H1 (cell line): ENCODE measurements around the gene UGT1A6. TPM values are rescaled to one million over a fixed set of nuclear protein-coding genes. Genes with fewer than 3 reads are reported as not detected.

Experiments used
- ASH2L ChIP-seq: fragments of 200-600, 300-600 bp; sonication (generic); IDR thresholded peaks from one replicate; pipeline ENCODE4 v1.7.1; 2017; ENCODE audit warnings: low read length
- CHD2 ChIP-seq: IDR thresholded peaks from 2 replicates; pipeline ENCODE4 v1.6.1; 2012; ENCODE audit warnings: low read length, improper control_type of control experiment
- CHD7 ChIP-seq: fragments of 300-600 bp; sonication (generic); IDR thresholded peaks from 2 replicates; pipeline ENCODE4 v1.7.1; 2012; ENCODE audit warnings: low read length, moderate library complexity, mild to moderate bottlenecking, inconsistent platforms; ENCODE audit not compliant: insufficient replicate concordance
- CREB1 ChIP-seq: IDR thresholded peaks from 2 replicates; pipeline ENCODE4 v1.6.1; 2012; ENCODE audit warnings: inconsistent platforms
- EP300 ChIP-seq, 2 experiments: IDR thresholded peaks; 1 replicate in 1 of 2; 2 replicates in 1 of 2; pipeline ENCODE4 v1.6.1; 2011 to 2012; ENCODE audit warnings: low read depth in 2 of 2, low read length in 2 of 2, mild to moderate bottlenecking in 2 of 2, borderline replicate concordance in 1 of 2, inconsistent platforms in 1 of 2, moderate library complexity in 1 of 2
- POU5F1 ChIP-seq: IDR thresholded peaks from 2 replicates; pipeline ENCODE4 v1.6.1; 2011; ENCODE audit warnings: low read depth, mild to moderate bottlenecking, low read length, moderate library complexity
- RNF2 ChIP-seq: fragments of 200-900, 300-1000 bp; sonication (generic); IDR thresholded peaks from 2 replicates; pipeline ENCODE4 v1.7.1; 2016; ENCODE audit warnings: borderline replicate concordance, low read depth, mild to moderate bottlenecking, antibody characterized with exemption, low read length; ENCODE audit not compliant: poor library complexity, severe bottlenecking; ENCODE audit errors: missing control alignments
- SIRT6 ChIP-seq: IDR thresholded peaks from one replicate; pipeline ENCODE4 v1.7.1; 2012; ENCODE audit warnings: low read length, inconsistent platforms
- SP1 ChIP-seq: IDR thresholded peaks from 2 replicates; pipeline ENCODE4 v1.6.1; 2011; ENCODE audit warnings: low read depth, low read length
- SP4 ChIP-seq: IDR thresholded peaks from 2 replicates; pipeline ENCODE4 v1.6.1; 2012; ENCODE audit warnings: low read length, inconsistent platforms
- polyA plus RNA-seq, 7 experiments: library from polyadenylated mRNA; depleted of rRNA in 3 of 7; stranded (reverse) in 5 of 7; unstranded in 2 of 7; fragments of >200 nt in 5 of 7; fragments of 200-250 nt in 2 of 7; gene quantifications; 1 replicate in 5 of 7; 2 replicates in 1 of 7; 4 replicates in 1 of 7; pipeline versions ENCODE4 v1.2.1 to v1.2.3, GENCODE V29; 2011 to 2013; ENCODE audit warnings: missing spikeins in 2 of 7, mixed read lengths in 2 of 7
- total RNA-seq: library from RNA; stranded (reverse); fragmentation: NEBNext Ultra II Directional; extraction: Animal tissue kit (Norgen Biotek cat#: 25700); gene quantifications from 2 replicates; pipeline ENCODE4 v1.2.1, GENCODE V29; 2021

UGT1A6 gene
- total and polyA plus RNA-seq, 2 of the 8 experiments (the other 6 are each of a cell fraction or from before 2014, with no cell fraction given), result not detected

DNA sequence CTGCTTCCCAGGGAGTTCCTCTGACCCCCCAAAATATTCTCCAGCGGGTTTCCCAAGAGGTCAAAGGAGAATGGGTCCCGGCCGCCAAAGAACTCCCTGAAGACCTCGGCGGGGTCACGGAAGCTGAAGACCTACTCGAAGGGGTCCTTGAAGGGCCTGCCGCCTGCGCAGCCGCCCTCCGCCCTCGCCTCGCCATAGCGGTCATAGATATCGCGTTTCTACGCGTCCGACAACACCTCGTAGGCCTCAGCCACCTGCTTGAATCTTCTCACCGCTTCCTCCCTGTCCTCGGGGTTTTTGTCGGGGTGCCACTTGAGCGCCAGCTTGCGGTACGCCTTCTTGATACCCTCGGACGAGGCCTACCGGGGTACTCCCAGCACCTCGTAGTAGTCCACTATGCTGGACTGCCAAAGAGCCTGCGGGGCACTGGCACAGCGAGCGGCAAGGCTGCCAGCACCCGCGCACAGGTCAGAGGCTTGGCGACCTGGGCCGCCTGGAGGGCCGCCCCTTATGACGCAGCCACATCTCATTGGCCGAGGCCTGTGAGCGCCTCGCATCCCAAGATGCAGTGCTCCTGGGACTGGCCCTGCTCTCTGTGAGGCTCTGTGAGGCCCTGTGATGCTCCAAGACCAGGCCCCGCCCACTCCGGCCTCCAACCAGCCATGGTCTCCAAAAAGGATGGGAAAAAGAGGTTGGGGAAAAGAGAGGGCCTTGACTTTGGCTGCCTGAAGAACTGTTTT, 62.4 kb downstream of the UGT1A6 start (continued):
- TF ChIP-seq CHD7, result no peak
- TF ChIP-seq SP1, result no peak
- TF ChIP-seq CREB1, result no peak
- TF ChIP-seq RNF2, result no peak
- no peak for TF ChIP-seq POU5F1
- TF ChIP-seq SIRT6, result no peak
- TF ChIP-seq CHD2, result no peak
- no peak for TF ChIP-seq SP4
- no peak for TF ChIP-seq ASH2L
- TF ChIP-seq EP300 (IDR thresholded peaks at IDR 0.05; ENCODE audit: borderline replicate concordance in 1 of 2, low read depth in 2 of 2, low read length in 2 of 2), result no peak
